Neural crest cell (in vitro differentiated cells): ENCODE data around the gene RGMA. TPM values are rescaled to one million over a fixed set of nuclear protein-coding genes. Genes with fewer than 3 reads are reported as not detected.

ENCODE experiments used
- DNase-seq: peaks from one replicate; pipeline ENCODE4 v3.0.0; 2021; ENCODE audit warnings: low read depth, mixed read lengths, low spot score
- H3K27ac Mint-ChIP-seq: one replicate; pipeline ENCODE4 v1.8.0; 2021; ENCODE audit warnings: mild to moderate bottlenecking, mixed read lengths; ENCODE audit not compliant: unreplicated experiment
- H3K27me3 Mint-ChIP-seq: 2 replicates; pipeline ENCODE4 v1.8.0; 2021; ENCODE audit warnings: low read depth, mild to moderate bottlenecking, mixed read lengths
- H3K36me3 Mint-ChIP-seq: 2 replicates; pipeline ENCODE4 v1.8.0; 2021; ENCODE audit warnings: low read depth, mild to moderate bottlenecking, mixed read lengths
- H3K4me1 Mint-ChIP-seq: 2 replicates; pipeline ENCODE4 v1.8.0; 2021; ENCODE audit warnings: mixed read lengths
- H3K4me3 Mint-ChIP-seq: one replicate; pipeline ENCODE4 v1.8.0; 2021; ENCODE audit warnings: mild to moderate bottlenecking, mixed read lengths
- H3K9me3 Mint-ChIP-seq: 2 replicates; pipeline ENCODE4 v1.8.0; 2021; ENCODE audit warnings: mixed read lengths
- CTCF ChIP-seq: fragments of 200-600 bp; sonication (generic); conservative IDR thresholded peaks from 2 replicates; pipeline ENCODE4 v1.5.0; 2021; ENCODE audit warnings: antibody characterized with exemption, mild to moderate bottlenecking
- total RNA-seq: library from RNA; stranded (reverse); gene quantifications from 2 replicates; pipeline ENCODE4 v1.2.1, GENCODE V29; 2021

RGMA gene
- total RNA-seq, 1 donor from 2014 or later, result 205 TPM

GRCh38 chr15:93072011-93072410, 17.0 kb downstream of the RGMA start:
- no peak for DNase-seq
- Mint-ChIP-seq H3K36me3 (peaks cover 26% of the 10 kb centered on the region), H3K27me3 (peaks cover 23% of the 10 kb centered on the region), H3K27ac (peak overlapping the region; percentile 91), H3K4me3 (peak overlapping the region; percentile 96), H3K4me1 (peaks cover 87% of the 10 kb centered on the region), H3K9me3 (no peaks in the 10 kb centered on the region)
- TF ChIP-seq CTCF, result no peak

GRCh38 chr15:93071469-93071936, 17.5 kb downstream of the RGMA start:
- Mint-ChIP-seq H3K27ac (peak overlapping the region; percentile 91), H3K36me3 (peaks cover 29% of the 10 kb centered on the region), H3K4me1 (peaks cover 86% of the 10 kb centered on the region), H3K4me3 (peak overlapping the region; percentile 96), H3K9me3 (no peaks in the 10 kb centered on the region), H3K27me3 (peaks cover 21% of the 10 kb centered on the region)
- no peak for TF ChIP-seq CTCF
- DNase-seq, result no peak

DNA sequence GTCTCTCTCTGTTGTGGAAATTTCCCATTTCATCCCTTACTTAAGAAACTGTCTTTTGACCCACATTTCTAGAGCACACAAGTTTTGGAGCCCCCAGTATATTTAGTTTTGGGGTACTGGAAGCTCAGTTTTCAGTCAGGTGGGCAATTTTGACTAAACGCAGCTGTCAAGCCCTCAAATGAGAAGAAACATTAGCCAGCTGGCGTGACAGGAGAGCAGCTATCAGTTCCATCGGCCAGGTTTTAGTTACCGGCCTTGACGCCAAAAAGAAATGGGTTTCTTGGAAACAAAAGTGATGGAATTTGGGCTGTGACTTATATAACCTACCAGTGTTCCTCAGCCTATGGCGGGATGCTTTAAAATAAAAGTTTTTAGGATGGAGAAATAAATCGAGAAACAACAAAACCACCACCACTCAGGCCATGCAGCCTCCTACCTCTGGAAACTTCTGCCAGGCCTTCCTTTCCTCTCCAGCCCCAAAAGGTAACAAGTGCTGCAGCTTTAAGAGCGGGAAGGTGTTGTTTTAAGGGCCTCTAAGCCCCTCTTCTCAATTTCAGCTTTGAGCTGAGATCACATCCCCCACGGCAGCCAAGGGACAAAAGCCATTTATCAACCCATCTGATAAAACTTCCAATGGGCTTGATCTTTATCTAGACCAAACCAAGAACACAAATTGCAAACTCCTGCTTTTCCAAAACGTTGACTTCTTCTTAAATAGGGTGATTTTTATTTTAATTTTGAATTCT, 18.3 kb downstream of the RGMA start:
- DNase-seq, result no peak
- Mint-ChIP-seq H3K4me3 (peak overlapping the region; percentile 96), H3K4me1 (peaks cover 83% of the 10 kb centered on the region), H3K36me3 (peaks cover 33% of the 10 kb centered on the region), H3K27me3 (peaks cover 21% of the 10 kb centered on the region), H3K27ac (peak overlapping the region; percentile 91), H3K9me3 (no peaks in the 10 kb centered on the region)
- TF ChIP-seq CTCF, result no peak

GRCh38 chr15:93070132-93070531, 18.9 kb downstream of the RGMA start:
- peak overlapping the region; percentile 87 for H3K27ac Mint-ChIP-seq
- H3K27me3 Mint-ChIP-seq, result peaks cover 21% of the 10 kb centered on the region
- no peaks in the 10 kb centered on the region for H3K9me3 Mint-ChIP-seq
- H3K4me1 Mint-ChIP-seq, result peaks cover 82% of the 10 kb centered on the region
- no peak for TF ChIP-seq CTCF
- H3K4me3 Mint-ChIP-seq, result peak overlapping the region; percentile 96
- DNase-seq, result no peak
- H3K36me3 Mint-ChIP-seq, result peaks cover 35% of the 10 kb centered on the region

GRCh38 chr15:93068581-93069199, 20.3 kb downstream of the RGMA start:
- H3K4me3 Mint-ChIP-seq, result peak overlapping the region; percentile 96
- H3K27ac Mint-ChIP-seq, result peak overlapping the region; percentile 96
- H3K27me3 Mint-ChIP-seq, result peaks cover 8% of the 10 kb centered on the region
- H3K36me3 Mint-ChIP-seq, result peaks cover 40% of the 10 kb centered on the region
- DNase-seq, result no peak
- TF ChIP-seq CTCF, result no peak
- H3K4me1 Mint-ChIP-seq, result peaks cover 82% of the 10 kb centered on the region
- H3K9me3 Mint-ChIP-seq, result no peaks in the 10 kb centered on the region
